Measurements from ENCODE around the gene THTPA.
"Not testable (repeated sequence)": the region's sequence is repeated elsewhere in the genome, so short reads cannot be mapped to it uniquely, and the experiment has no call there.

Gene THTPA

DNA sequence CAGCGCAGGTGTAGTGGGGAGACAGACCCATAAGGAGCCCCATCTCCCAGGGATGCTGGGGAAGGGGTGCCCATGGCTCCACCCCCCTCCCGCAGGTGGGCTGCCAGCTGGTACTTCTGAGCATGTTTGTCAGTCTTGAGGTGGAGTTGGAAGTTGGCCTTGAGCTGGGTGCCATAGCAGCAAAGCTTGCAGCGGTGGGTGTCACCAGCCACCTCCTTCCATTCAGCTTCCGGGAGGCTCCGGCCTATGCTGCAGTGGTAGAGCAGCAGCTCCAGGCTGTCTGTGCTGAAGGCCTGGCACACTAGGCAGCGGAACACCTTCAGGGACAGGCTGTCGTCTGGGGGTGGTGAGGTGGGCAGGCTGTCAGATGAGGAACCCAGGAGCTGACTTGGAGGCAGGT lies 23.4 kb upstream of the THTPA start:
- DNase-seq (ENCODE audit: extremely low spot score, insufficient read length, low read depth) (no peak), FAIRE-seq (no peak)

DNA sequence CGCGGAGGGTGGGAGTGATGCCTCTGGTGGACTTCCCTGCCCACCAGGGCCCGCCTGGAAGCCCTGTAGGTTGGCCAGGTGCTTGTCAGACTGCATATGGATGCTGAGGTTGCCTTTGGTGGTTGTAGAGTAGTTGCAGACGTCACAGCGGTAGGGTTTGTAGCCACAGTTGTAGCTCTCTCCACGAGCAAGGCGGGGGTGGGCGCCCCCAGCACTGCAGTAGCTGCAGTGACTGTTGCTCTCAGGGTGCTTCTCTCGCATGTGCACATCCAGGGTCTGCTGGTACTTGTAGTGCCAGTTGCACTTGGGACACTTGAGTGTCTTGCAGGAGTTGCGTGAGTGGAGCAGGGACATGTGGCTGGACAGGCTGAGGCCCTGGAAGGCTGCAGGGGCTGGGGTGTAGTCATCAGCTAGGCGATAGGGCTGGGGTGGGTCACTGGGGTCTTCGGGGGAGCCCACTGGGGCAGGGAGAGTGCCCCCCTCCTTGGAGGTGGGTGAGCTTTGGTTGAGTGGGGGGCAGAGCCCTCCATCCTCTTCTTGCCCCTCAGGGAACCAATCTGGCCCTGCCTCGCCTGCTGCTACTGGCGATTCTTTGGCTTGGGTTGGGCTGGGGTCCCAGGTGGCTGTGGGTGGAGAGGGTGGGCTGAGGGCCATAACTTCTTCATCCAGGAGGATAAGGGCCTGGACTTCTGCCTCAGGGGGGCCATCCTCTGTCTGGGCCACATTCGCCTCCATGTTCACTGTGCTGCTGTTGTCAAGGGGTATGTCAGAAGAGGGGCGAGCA lies 22.2 kb upstream of the THTPA start:
- no peak for FAIRE-seq

DNA sequence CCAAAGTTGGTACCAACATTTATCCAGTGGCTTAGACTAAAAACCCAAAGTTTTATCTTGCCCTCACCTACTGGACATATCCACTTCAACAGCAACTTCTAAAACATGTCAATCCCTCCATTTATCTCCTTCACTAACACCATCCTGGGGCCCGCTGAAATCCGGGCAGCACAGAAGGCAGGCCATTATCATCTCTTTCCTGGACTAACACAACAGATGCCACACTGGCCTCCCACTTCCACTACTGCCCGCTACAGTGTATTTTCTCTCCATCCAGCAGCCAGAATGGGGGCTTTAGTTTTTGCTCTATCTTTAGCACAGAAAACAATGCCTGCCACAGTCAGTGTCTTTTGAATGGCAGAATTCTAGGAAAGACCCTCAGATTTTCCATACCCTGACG lies 20.1 kb upstream of the THTPA start:
- FAIRE-seq: no peak
- no peak for DNase-seq (ENCODE audit: extremely low spot score, insufficient read length, low read depth)

More for the DNA sequence above, 22.2 kb upstream of the THTPA start:
- no peak for DNase-seq (ENCODE audit: extremely low spot score, insufficient read length, low read depth)

DNA sequence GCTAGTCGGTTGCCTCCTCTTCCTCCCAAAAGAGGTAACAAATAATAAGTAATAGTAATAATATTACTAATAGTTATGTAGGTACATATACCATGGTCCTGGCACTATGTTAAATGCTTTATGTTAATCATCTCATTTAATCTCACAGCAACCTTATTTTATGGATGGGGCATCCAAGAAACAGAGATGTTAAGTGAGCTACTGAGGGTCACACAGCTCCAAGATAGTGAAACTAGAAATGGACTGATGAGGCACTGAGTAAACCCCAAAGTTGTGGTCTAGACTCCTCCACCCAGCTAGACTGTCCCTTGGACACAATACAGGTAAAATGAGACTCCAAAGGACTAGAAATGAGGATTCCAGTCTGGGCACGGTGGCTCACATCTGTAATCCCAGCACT lies 19.6 kb upstream of the THTPA start:
- FAIRE-seq: no peak
- DNase-seq (ENCODE audit: extremely low spot score, insufficient read length, low read depth): no peak

DNA sequence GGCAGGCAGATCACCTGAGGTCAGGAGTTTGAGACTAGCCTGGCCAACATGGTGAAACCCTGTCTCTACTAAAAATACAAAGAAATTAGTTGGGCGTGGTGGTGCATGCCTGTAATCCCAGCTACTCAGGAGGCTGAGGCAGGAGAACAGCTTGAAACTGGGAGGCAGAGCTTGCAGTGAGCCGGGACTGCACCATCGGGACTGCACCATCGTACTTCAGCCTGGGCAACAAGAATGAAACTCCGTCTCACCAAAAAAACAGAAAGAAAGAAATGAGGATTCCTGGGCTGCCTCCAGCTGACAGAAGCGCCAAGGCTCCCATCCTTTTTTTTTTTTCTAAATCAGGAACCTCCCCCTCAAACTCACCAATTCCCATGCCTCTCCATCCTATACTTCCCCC lies 19.2 kb upstream of the THTPA start:
- FAIRE-seq; DNase-seq (ENCODE audit: extremely low spot score, insufficient read length, low read depth): not testable (repeated sequence)

DNA sequence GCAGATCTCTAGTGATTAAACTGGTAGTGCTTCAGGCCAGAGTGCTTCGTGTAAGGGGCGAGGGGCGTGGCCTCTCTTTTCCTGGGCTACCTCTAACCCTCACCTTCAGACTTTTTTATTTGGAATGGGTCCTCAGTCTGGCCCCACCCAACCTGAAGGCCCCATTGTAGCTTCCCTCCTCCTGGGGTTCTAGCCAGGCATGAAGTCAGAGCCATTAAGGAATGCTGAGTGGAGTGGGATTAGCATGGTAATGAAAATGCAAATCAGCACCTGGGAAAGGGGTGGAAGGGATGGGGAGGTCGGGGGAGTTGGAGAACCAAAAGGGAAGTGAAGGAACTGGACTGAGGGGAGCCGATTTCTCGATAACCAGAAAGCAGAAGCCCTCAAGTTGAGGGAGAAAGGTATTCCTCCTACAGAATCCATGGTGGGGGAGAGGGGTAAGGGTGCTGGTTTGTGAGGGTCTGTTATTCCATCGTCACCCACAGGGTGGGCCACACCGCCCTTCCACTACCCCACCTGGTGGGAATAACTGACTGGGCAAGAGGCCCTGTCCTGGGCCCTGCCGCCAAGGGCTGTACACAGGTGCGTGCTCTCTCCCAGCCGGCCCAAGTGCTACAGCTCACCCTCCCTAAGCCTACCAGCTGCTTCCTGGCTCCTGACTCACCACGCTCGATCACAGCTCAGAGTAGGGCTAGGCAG lies 18.6 kb upstream of the THTPA start:
- no peak for FAIRE-seq
- no peak for DNase-seq (ENCODE audit: extremely low spot score, insufficient read length, low read depth)

DNA sequence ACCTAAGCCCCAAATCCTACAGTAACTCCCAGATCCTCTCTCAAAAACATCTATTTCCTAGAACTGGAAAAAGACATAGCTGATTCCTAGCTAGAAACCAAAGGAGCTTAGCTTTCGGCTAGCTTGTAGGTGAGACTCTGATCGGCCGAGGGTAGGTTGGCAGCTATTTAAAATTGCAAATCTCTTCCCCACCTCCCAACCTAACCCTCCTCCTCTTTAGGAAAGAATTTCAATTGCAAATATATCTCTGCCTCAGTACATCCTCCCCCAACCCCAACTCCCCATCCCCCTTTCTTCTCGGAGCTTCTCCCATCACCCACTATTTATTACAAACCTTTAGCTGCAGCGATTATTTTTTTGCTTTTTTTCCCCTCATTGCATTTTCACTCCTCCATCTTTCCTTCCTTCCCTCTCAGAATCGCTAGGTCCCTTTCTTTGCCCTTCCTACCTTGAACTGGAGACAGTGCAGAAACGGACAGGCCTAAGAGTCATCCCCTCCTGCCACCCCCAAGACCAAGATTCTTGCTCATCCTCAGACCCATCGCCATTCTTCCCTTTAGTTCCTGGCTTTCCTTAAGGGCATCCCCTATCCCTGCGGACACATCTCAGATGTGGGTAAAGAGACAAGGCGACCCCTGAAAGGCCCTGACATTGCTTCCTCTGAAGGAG lies 17.9 kb upstream of the THTPA start:
- FAIRE-seq (no peak), DNase-seq (ENCODE audit: extremely low spot score, insufficient read length, low read depth) (no peak)

DNA sequence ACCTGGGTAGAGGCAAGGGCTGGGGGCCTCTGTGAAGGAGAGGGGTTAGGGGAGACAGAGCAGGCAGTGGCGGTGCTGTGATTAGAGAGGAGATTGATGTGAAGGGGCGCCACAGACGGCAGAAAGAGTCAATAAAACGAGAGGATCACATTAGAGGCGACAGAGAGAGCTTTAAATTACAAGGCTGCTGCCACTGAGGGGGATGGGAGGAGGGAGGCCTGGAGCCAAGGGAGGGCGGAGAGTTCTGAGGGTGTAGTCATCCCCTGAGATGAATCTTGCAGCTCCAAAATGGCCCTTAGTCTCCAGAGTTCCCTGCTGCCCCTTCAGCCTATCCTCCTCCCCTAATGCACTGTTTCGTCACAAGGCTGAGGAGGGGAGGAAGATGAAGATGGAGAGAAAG lies 17.3 kb upstream of the THTPA start:
- no peak for DNase-seq (ENCODE audit: extremely low spot score, insufficient read length, low read depth)

DNA sequence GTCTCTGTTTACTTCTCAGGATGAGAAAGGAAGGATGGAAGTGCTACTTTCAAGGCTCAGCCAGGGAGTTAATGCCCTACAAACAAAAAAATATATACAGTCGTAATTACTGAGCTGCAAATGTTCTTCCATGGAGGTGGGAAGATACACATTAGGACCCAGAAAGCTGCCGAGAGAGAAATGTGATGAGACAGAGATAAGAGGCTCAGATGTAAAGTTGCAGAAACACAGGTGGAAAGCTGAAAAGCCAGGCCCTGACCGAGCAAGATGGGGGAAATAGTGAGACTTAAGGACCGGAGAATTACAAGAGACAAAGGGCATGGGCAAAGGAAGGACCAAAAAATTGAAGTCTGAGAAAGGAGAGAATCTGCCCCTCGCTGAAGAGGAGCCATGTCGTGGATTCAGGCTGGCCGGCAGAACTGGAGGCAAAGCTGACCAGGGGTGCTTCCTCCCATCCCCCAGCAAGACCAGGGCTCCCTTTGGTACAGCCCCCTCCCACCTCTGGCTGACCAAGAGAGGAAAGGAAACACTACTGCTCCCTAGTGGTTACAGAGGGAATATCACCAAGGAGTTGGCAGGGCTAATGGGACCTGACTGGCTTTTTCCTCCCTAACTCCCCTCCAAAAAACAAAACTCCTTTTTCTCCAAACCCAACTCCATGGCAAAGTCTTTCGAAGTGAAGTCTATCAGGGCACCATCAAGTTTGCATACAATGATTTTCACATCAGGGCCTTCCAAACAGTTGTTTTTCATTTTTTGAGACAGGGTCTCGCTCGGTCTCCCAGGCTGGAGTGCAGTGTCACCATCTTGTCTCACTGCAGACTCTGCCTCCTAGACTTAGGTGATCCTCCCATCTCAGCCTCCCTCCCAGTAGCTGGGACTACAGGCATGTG lies 16.6 kb upstream of the THTPA start:
- DNase-seq (ENCODE audit: extremely low spot score, insufficient read length, low read depth) (peak; percentile 58), FAIRE-seq (peak; percentile 91)

More for the DNA sequence above, 17.3 kb upstream of the THTPA start:
- no peak for FAIRE-seq

DNA sequence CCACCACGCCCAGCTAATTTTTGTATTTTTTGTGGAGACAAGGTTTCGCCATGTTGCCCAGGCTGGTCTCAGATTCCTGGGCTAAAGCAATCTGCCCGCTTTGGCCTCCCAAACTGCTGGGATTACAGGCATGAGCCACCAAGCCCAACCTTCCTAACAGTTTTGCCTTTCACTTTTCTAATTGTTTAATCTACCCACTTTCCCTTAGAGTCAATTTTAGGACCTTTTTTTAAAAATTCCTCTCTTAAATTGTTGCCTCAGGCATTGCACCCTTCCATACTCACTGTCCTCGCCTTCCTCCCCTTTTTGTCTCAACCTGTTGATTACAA lies 16.0 kb upstream of the THTPA start:
- DNase-seq (ENCODE audit: extremely low spot score, insufficient read length, low read depth): no peak
- FAIRE-seq: no peak

DNA sequence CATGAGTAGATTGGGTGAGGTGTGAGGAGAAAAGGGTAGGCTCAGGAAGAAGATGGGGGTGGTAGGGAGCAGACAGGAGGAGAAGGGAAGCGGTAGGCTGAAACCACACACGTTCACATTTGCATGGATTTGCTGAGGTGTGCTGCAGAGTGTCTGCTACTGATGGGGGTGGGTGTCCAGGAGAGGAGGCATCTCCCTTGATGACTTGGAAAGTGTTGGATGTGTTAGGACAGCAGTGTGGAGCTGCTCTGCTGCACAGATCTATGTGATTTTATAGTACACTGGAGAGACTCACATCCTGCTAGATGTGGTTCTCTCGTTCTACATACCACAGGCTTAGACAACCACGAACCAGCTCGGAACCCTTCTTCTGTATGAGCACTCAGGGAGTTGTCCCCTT lies 13.8 kb upstream of the THTPA start:
- DNase-seq (ENCODE audit: extremely low spot score, insufficient read length, low read depth) (no peak), FAIRE-seq (no peak)

DNA sequence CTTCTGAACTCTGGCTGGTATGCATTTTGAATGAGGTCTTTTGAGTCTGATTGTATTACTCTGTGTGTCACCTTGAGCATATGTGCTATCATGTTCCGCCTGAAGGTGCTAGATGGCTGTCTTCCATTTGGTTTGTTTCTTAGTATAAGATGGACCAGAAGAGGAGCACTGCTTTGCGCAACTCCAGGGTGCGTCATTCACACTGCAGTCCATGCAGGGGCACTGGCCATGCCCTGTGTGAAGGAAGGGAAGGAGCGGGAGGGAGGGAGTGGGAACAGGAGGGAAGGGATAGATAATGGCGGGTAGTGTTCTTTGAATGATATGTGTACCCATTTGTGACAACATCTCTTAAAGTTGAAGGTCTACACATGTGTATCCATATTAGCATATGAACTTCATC lies 12.7 kb upstream of the THTPA start:
- no peak for DNase-seq (ENCODE audit: extremely low spot score, insufficient read length, low read depth)
- FAIRE-seq: no peak

DNA sequence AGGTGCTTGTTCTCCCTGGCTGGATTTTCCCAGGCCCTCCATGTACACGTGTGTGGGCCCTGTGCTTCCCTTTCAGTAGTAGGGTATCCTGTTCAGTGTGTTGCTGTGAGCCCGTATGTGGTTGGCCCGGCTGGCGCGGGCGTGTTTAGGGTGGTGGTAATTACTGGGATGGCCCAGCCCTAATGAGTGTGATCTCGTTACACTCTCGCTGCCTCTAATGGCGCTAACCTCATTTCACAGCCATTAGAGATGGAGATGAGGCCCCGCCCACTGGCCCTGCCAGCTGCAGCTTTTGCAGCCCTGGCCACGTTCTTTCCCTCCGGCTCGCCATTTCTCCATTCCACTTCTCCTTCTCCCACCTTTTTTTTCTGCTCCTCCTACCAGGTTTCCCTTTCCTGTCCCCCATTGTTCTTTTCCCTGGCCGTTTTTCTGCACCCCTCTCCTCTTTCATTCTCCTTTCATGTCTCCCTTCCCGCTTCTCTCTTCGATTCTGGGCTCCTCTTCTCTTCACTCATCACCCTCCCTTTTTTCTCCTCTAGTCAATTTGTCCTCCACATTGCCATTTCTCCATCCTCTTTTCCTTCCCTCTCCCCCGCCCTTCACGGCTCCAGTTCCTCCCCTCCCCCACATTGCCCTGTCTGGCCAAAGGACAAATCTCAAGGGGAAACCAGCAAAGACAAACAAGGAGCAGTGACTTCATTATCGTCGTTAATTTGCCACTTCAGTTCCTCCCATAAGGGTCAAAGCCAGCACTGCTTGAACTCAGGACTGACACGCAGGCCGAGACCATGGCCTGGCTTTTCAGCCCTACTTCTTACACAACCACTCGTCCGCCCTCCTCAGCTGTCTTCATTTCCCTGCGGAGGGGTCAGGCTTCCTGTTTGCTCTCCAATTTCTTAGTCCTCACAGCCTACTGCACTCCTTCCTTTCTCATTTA lies 11.3 kb upstream of the THTPA start:
- FAIRE-seq (no peak), DNase-seq (ENCODE audit: extremely low spot score, insufficient read length, low read depth) (no peak)

DNA sequence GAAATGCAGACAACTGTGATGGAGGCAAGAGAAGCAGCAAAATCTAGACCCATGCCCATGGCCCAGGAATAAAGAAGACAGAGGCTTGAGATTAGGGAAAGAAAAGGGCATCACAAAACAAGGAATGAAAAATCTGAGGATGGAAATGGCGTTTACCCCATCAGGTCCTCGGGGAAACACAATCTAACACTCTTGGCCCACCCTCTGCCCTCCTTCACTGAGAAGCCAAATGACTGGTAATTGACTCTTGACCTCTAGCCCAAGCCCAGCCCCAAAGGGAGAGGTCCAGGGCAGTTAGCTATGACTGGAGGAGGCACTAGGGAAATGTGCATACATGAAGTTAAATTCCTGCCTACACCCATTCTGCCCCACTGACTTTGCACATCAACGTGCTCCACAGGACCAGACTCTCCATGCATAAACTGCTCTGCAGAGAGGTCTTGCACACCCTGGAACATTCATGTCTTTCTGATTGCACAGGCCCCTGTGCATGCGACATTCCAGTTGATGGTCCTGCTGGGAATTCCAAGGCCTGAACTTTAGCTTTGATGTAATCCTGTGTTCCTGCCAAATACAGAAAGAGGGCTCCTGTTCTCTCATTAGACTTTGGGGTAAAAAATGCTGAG lies 10.2 kb upstream of the THTPA start:
- no peak for FAIRE-seq
- no peak for DNase-seq (ENCODE audit: extremely low spot score, insufficient read length, low read depth)

DNA sequence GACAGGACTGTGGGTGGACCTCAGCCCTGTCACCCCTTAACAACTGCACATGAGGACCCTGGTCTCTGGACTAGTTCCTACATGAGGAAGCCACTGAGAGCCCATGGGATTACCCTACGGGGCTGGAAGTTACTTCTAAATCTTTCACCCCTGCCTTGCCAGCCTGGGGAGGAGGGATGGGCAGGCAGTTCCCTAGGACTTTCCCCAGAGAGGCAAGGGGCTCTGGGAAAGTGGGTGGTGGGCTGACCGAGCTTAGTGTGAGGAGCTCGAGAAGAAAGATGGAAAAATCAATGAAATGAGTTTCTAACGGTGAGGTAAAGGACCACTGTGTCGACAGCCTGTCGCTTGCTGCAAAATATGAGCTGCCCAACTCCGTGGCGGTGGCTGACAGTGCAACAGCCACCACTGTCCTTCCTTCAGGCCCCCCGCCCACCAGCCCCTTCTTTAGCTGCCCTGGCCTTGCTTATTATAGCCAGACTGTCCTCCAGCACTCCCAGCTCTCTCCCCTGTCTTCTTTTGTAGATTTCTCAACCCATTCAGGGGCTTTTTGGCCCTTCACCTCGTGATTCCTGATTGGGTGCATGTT lies 9.5 kb upstream of the THTPA start:
- FAIRE-seq: no peak
- DNase-seq (ENCODE audit: extremely low spot score, insufficient read length, low read depth): no peak

DNA sequence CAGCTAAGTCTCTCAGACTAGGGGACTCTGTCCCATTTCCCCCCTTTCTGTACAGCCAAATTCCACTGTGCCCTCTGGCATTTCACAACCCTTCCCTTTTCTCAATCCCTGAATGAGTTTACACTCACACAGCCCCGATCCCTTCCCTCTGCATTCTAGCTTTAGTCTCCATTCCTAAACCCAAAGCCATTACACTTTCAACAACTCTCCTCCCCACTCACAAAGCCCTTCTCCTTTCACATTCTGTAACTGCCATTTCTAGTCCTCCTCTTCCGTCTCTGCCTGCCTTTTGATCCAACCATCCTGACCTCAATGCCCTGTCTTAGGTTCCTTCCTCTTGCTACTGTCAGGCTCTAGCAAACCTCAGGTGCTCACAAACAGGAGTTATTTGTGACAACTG lies 8.1 kb upstream of the THTPA start:
- FAIRE-seq (no peak), DNase-seq (ENCODE audit: extremely low spot score, insufficient read length, low read depth) (no peak)

DNA sequence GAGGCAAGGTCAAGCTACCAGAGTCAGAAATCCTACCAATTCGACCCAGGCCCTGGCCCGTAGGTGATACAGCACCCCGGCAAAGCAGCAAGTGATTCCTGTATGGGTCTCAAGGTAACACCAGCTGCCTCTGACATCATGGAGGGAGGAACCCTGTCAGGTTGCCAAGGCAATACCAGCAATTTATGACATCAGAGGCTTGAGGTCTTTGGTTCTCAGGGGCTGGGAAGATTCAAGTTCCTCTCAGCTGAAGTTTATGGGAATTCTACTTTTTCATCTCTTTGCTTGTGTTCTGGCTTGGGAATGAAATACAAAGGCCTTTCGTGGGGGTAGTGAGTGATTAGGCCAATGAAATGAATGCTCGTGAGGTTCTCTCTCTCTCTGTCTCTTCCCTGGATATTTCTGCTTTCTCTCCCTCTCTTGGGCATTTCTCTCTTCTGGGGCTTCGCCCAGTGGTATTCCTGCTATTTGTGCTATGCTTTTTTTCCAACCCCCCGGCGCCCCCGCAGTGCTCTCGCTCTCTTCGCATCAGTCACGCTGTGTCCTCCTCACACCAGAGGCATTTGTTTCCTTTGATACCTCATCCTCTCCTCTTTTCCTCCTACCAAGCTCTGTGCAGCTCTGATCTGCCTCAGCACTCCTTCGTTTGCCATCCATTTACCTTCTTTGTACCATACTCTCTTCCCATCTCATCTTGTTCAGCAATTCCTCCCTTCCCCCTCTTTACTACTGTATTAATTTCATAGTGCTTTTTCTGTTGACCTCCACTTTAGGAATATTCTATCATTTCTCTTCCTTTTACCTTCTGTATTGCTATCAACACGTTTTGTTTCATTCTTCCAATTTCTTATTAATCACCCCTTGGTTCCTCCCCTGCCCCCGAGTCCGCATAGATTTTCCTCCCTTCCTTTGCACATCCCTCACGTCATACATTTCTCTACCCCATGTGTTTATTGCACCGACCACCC lies 7.4 kb upstream of the THTPA start:
- DNase-seq (ENCODE audit: extremely low spot score, insufficient read length, low read depth): no peak
- FAIRE-seq: no peak
